ENCODE measurements around the gene ABHD12.

ABHD12 gene

DNA sequence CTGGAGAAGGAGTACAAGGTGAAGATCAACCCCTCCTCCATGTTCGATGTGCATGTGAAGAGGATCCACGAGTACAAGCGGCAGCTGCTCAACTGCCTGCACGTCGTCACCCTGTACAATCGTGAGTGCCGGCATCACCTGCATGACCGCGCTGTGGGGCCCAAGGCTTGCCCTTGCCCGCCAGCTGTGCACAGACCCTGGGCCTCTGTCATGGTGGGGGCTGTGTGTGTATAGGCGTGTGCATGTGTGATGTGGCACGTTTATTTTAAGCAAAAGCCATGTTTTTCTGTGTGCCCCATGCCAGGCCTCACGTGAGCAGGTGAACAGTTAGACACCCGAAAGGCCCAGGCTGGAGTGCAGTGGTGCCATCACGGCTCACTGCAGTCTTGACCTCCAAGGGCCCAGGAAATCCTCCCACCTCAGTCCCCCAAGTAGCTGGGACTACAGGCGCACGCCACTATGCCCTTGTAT is 106.5 kb downstream of the ABHD12 start:
- in situ Hi-C loops (cut with HindIII; ENCODE audit: low pct_unique_long_range_greater_than_20kb, low sequenced_read_pairs), result no loop called here
- TF ChIP-seq JUND (IDR thresholded peaks at IDR 0.05; ENCODE audit: low read depth), result no peak
- DNase-seq (ENCODE audit: low read depth in 1 of 2, low spot score in 1 of 2), result no peak

DNA sequence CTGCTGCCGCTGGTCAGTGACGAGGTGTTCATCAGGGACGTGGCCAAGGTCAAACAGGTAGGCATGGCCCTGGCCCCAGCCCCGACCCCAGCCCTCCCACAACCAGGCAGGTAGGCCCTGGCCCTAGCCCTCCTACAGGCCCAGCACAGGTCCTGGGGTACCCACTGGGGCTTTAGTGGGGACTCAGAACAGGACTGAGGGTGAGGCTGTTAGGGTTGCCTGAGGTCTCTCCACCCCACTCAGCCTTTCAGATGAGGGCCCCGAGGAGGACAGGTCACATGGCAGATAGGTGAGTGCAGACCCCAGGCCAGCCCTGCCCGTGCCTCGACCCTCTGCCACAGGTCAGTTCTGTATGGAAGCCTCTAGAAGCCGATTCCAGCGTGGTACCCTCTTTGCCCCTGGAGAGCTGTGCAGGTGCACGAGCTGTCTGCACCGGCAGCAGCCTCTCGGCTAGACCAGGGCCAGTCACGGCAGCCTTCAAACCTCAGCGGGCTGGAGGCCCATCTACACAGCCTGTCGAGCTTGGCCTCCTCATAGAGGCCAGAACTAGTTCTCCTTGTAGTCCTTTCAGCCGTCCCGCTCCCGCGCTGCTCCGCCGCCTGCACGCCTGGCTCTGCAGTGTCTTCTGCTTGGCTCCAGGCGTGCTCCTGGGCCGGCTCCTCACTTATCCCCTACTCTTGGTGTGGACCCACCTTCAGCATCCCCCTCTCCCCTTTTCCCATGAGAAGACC is 107.2 kb downstream of the ABHD12 start:
- TF ChIP-seq JUND (IDR thresholded peaks at IDR 0.05; ENCODE audit: low read depth), result no peak
- in situ Hi-C loops (cut with HindIII; ENCODE audit: low pct_unique_long_range_greater_than_20kb, low sequenced_read_pairs), result no loop called here
- DNase-seq (ENCODE audit: low read depth in 1 of 2, low spot score in 1 of 2), result no peak

DNA sequence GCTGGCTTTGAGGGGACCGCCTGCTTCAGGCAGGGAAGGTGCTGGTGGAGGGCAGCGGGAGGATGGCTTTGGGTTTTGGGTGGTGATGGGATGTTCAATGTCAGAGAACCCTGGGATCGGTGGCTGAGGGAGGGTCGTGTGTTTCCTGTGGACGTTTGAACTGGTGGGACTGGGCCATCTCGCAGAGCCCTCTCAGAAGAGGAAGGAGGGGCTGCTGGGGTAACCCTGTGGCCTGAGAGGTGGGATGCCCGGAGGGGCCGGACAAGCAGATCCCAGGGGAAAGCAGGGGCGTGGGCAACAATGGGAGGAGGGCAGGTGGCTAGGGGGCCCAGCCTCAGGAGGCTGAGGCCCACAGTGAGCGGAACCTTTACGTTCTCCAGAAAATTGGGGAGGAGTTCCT is 107.8 kb downstream of the ABHD12 start:
- no peak for TF ChIP-seq JUND (IDR thresholded peaks at IDR 0.05; ENCODE audit: low read depth)
- no peak for DNase-seq (ENCODE audit: low read depth in 1 of 2, low spot score in 1 of 2)
- in situ Hi-C loops (cut with HindIII; ENCODE audit: low pct_unique_long_range_greater_than_20kb, low sequenced_read_pairs), result no loop called here

DNA sequence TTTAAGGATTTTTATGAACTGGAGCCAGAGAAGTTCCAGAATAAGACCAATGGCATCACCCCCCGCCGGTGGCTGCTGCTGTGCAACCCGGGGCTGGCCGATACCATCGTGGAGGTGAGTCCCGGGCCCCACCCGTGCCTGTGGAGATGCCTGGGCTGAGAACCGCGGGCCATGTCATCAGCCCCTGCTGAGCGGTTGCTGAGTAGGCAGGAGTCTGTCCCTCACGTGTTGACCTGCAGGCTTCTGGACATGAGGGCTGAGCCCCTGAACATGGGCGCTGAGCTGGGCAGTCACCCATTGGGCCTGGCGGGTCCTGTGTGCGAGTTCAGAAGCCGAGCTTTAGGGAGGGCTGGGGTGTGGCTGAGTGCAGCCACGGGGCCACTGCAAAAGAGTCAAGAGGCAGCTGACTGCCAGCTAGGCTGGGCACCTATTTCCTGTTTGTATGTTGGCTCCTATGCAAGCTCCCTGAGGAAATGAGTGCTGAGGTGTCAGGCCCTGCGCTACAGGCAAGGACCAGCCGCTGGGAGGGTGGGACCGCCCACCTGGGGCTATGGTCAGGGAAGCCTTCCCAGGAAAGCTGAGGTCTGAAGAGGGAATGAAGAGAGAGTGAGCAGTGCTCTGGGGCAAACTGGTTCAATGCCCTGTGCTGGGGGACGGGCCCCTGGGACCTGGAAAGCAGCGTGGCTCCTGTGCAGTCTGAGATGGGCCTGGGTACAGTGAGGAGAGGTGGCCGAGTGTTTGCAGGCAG is 108.4 kb downstream of the ABHD12 start:
- in situ Hi-C loops (cut with HindIII; ENCODE audit: low pct_unique_long_range_greater_than_20kb, low sequenced_read_pairs), result no loop called here
- no peak for TF ChIP-seq JUND (IDR thresholded peaks at IDR 0.05; ENCODE audit: low read depth)
- no peak for DNase-seq (ENCODE audit: low read depth in 1 of 2, low spot score in 1 of 2)

DNA sequence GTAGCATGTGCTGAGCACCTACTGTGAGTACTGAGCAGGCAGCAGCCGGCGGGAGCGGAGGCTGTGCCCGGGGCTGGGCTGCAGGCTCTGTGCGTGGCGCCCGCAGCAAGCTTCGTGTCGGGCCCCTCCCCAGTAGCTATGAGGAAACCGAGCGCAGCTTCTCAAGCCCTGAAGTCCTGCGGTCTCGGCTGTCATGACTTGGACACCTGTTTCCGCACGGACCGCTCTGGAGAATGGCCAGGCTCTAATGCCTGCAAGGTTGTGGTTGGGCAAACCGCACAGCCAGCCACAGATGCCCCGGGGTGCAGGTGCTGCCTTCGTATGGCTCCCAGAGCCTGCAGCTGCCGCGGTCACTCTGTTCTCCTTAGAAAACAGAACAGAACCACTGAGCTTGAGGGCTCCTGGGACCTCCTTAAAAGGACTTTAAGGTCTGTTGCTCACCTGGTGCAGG is 109.1 kb downstream of the ABHD12 start:
- DNase-seq (ENCODE audit: low read depth in 1 of 2, low spot score in 1 of 2), result peak in 1 of 2 experiments; percentile 90
- in situ Hi-C loops (cut with HindIII; ENCODE audit: low pct_unique_long_range_greater_than_20kb, low sequenced_read_pairs), result no loop called here

GRCh38 chr20:25280574-25281535 is 109.8 kb downstream of the ABHD12 start:
- no peak for TF ChIP-seq JUND (IDR thresholded peaks at IDR 0.05; ENCODE audit: low read depth)
- no peak for DNase-seq (ENCODE audit: low read depth in 1 of 2, low spot score in 1 of 2)
- in situ Hi-C loops (cut with HindIII; ENCODE audit: low pct_unique_long_range_greater_than_20kb, low sequenced_read_pairs), result no loop called here

More for the DNA sequence above, 109.1 kb downstream of the ABHD12 start:
- no peak for TF ChIP-seq JUND (IDR thresholded peaks at IDR 0.05; ENCODE audit: low read depth)

DNA sequence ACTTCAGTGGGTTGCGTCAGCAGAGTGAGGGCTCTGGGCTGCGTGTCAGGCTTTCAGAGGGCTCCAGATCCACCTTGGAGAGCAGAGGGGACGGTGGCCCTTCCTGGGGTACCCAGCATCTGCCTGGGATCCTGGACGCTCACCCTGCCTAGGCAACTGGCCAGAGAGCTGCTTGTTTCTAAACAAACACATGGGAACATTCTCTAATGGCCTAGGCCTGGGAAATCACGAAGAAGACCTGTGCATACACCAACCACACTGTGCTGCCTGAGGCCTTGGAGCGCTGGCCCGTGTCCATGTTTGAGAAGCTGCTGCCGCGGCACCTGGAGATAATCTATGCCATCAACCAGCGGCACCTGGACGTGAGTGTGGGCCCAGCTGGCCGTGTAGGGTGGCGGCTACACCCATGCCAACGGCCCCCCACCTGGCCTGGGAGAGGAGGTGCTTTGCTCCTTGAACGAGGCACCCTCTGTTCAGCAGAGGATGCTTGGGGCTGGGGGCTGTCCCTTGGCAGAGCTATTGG is 110.5 kb downstream of the ABHD12 start:
- no peak for TF ChIP-seq JUND (IDR thresholded peaks at IDR 0.05; ENCODE audit: low read depth)
- in situ Hi-C loops (cut with HindIII; ENCODE audit: low pct_unique_long_range_greater_than_20kb, low sequenced_read_pairs), result no loop called here
- DNase-seq (ENCODE audit: low read depth in 1 of 2, low spot score in 1 of 2), result peak; percentile 59 to 97

GRCh38 chr20:25279403-25279802 is 111.2 kb downstream of the ABHD12 start:
- no peak for TF ChIP-seq JUND (IDR thresholded peaks at IDR 0.05; ENCODE audit: low read depth)
- in situ Hi-C loops (cut with HindIII; ENCODE audit: low pct_unique_long_range_greater_than_20kb, low sequenced_read_pairs), result no loop called here
- DNase-seq (ENCODE audit: low read depth in 1 of 2, low spot score in 1 of 2), result no peak

DNA sequence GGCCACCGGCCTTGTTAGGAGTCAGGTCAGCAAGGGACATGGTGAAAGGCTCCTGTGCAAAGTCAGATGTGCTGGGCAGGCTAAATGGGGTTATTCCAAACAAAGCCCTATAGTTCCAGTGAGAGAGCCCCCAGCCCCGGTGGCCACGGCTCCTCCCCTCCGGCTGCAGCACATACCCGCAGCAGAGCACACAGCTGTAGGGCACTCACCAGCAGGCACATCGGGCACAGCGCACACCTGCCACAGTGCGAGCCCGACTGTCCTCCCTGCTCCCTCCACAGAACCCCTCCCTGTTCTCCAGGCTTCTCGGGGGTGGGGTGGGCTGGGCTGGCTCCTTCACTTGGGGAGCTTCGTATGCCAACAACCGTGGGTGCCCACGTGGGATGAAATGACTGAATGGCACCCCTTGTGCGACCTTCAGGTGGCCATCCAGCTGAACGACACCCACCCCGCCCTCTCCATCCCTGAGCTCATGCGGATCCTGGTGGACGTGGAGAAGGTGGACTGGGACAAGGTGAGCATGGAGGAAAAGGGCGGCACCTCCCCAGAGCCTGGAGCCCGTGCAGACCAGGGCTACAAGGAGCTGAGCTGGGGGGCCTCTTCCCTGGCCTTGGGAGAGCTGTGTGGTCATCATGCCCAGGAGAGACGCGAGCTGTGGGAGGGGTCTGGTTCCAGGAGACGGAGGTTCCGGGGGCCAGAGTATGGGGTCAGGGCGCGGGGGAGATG is 111.8 kb downstream of the ABHD12 start:
- in situ Hi-C loops (cut with HindIII; ENCODE audit: low pct_unique_long_range_greater_than_20kb, low sequenced_read_pairs), result no loop called here
- no peak for TF ChIP-seq JUND (IDR thresholded peaks at IDR 0.05; ENCODE audit: low read depth)
- DNase-seq (ENCODE audit: low read depth in 1 of 2, low spot score in 1 of 2), result no peak

- in situ Hi-C loops (cut with HindIII; ENCODE audit: low pct_unique_long_range_greater_than_20kb, low sequenced_read_pairs), result no loop called here
- no peak for TF ChIP-seq JUND (IDR thresholded peaks at IDR 0.05; ENCODE audit: low read depth)
- no peak for DNase-seq (ENCODE audit: low read depth in 1 of 2, low spot score in 1 of 2)
Measured at GRCh38 chr20:25277941-25278521, 112.6 kb downstream of the ABHD12 start.

GRCh38 chr20:25277051-25277801 is 113.4 kb downstream of the ABHD12 start:
- in situ Hi-C loops (cut with HindIII; ENCODE audit: low pct_unique_long_range_greater_than_20kb, low sequenced_read_pairs), result no loop called here
- DNase-seq (ENCODE audit: low read depth in 1 of 2, low spot score in 1 of 2), result no peak
- TF ChIP-seq JUND (IDR thresholded peaks at IDR 0.05; ENCODE audit: low read depth), result no peak
